Colonic mucosa (tissue), 4 donors: ENCODE results near the gene SYNGR1. TPM values are rescaled to one million over a fixed set of nuclear protein-coding genes. Genes with fewer than 3 reads are reported as not detected.

Experiments
- DNase-seq: peaks from one replicate; pipeline ENCODE4 v3.0.0-alpha.2; 2020
- H3K27ac ChIP-seq: fragments of 200-600 bp; one replicate; pipeline ENCODE4 v1.8.0; 2021
- H3K27me3 ChIP-seq: fragments of 200-600 bp; one replicate; pipeline ENCODE4 v1.8.0; 2021
- H3K36me3 ChIP-seq: fragments of 200-600 bp; one replicate; pipeline ENCODE4 v1.8.0; 2021
- H3K4me1 ChIP-seq: fragments of 200-600 bp; one replicate; pipeline ENCODE4 v1.8.0; 2021; ENCODE audit warnings: mild to moderate bottlenecking
- H3K4me3 ChIP-seq: fragments of 200-600 bp; one replicate; pipeline ENCODE4 v1.8.0; 2021
- H3K9ac ChIP-seq, 2 donors: one replicate each; pipeline ENCODE4 v1.7.0; 2013; ENCODE audit warnings: control low read depth in 2 of 2, low read depth in 2 of 2, low read length in 2 of 2
- H3K9me3 ChIP-seq: fragments of 200-600 bp; one replicate; pipeline ENCODE4 v1.8.0; 2021
- intact Hi-C: fragments of 100-400 bp; cut with DNase I; formaldehyde crosslinking; loops from one replicate; pipeline ENCODE4 v1.14.1; 2022
- total RNA-seq, 2 donors: library from RNA; stranded (reverse); fragmentation: NEBNext Ultra II Directional in 1 of 2; extraction: Animal tissue kit (Norgen Biotek cat#: 25700) in 1 of 2; gene quantifications; one replicate each; pipeline ENCODE4 v1.2.1, GENCODE V29; 2021
- TF ChIP-seq, protein P1 (sequence below): fragments of 200-600 bp; IDR thresholded peaks from one replicate; pipeline ENCODE4 v1.8.0; 2022; ENCODE audit warnings: antibody characterized with exemption, mild to moderate bottlenecking
- donor health status: healthy.
- donor health status: DM: no; HTN: no; CAD: no.
- donor health status: DM: no; HTN: no; CAD: no.

SYNGR1 gene
- total RNA-seq, 2 donors from 2014 or later, result 1.8 to 4.3 TPM

DNA sequence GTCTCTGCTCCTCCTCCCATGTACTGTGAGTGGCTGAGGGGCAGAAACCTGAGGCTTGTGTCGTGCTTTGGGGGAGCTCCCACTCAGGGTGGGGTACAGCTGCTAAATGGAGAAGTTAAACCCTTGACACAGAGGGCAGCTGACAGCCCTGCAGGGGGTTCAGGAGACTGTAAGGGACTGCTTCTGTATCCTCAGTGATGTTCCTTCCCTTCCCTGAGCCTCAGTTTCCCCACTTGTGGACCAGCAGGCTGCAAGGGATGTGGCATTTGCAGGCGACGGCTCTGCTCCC is 15.6 kb downstream of the SYNGR1 start:
- TF ChIP-seq, protein P1, sequence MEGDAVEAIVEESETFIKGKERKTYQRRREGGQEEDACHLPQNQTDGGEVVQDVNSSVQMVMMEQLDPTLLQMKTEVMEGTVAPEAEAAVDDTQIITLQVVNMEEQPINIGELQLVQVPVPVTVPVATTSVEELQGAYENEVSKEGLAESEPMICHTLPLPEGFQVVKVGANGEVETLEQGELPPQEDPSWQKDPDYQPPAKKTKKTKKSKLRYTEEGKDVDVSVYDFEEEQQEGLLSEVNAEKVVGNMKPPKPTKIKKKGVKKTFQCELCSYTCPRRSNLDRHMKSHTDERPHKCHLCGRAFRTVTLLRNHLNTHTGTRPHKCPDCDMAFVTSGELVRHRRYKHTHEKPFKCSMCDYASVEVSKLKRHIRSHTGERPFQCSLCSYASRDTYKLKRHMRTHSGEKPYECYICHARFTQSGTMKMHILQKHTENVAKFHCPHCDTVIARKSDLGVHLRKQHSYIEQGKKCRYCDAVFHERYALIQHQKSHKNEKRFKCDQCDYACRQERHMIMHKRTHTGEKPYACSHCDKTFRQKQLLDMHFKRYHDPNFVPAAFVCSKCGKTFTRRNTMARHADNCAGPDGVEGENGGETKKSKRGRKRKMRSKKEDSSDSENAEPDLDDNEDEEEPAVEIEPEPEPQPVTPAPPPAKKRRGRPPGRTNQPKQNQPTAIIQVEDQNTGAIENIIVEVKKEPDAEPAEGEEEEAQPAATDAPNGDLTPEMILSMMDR, result no peak
- intact Hi-C loops, result no loop called here
- DNase-seq, result no peak
- Histone ChIP-seq H3K27me3 (no peaks in the 10 kb centered on the region), H3K27ac (no peak overlapping the region), H3K4me1 (no peaks in the 10 kb centered on the region), H3K9ac (no peak overlapping the region), H3K9me3 (no peaks in the 10 kb centered on the region), H3K4me3 (no peak overlapping the region), H3K36me3 (no peaks in the 10 kb centered on the region)

DNA sequence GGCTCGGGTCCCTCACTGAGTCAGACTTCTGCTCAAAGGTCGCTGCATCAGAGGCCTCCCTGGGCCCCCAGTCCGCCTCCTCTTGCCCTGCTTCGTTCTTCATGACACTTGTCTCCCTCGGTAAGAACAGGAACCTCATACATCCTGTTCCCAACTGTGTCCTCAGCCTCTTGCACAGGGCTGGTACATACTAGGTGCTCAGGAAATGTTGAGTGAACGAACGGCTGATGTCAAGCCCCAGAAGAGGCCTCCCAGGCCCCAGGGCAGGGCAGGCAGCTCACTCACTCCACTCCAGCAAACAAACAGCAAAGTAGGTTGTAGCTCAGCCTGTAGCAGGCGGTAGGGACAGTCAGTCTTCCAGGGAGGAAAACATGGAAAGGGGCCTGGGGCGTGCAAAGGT is 17.2 kb downstream of the SYNGR1 start:
- Histone ChIP-seq H3K27ac (no peak overlapping the region), H3K4me1 (no peaks in the 10 kb centered on the region), H3K9me3 (no peaks in the 10 kb centered on the region), H3K27me3 (no peaks in the 10 kb centered on the region), H3K36me3 (no peaks in the 10 kb centered on the region), H3K9ac (no peak overlapping the region), H3K4me3 (no peak overlapping the region)
- TF ChIP-seq, protein P1, result no peak
- DNase-seq, result no peak
- intact Hi-C loops, result no loop called here

DNA sequence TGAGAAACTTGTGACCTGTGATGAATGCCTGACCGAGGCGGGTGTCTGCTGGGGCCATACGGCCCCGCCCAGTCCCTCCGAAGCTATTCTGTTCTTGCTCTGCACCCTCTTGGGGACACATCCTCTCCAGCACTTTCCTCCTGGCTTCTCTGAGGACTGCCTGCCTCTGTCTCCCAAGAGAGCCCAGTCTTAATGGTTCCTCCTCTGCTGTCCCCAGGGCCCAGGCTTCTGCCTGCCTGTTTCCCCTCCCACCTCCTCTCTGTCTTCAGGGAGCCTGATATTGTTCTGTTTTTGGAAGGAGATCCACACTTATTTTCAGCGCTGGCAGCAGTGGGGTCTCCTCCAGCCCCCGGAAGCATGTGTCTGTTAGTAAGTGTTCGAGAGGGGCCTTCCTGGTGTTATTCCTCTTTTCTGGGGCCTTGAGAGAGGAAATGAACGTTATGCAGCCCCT is 18.7 kb downstream of the SYNGR1 start:
- Histone ChIP-seq H3K9ac (no peak overlapping the region), H3K4me1 (no peaks in the 10 kb centered on the region), H3K27ac (no peak overlapping the region), H3K36me3 (no peaks in the 10 kb centered on the region), H3K4me3 (no peak overlapping the region), H3K9me3 (no peaks in the 10 kb centered on the region), H3K27me3 (no peaks in the 10 kb centered on the region)
- DNase-seq, result no peak
- TF ChIP-seq, protein P1, result no peak
- intact Hi-C loops, result no loop called here

DNA sequence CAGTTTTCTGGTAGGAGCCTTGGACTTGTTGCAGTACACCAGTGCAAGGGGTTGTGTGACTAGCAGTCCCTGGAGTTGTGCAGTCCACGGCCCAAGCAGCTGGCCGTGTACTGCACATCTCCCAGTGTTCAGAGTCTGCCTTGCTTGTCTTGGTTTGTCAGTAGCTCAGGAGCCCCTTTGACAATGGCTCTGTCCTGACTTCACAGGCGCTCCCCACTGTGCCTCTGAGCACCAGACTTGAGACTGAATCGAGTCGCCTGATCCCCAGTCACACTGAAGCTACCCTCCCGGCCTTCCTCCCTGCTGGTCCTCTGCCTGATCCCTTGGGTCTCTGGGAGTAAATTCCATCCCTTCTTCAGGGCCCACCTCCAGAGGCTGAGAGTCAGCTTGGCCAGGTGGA is 19.4 kb downstream of the SYNGR1 start:
- Histone ChIP-seq H3K36me3 (no peaks in the 10 kb centered on the region), H3K4me1 (no peaks in the 10 kb centered on the region), H3K9me3 (no peaks in the 10 kb centered on the region), H3K27ac (no peak overlapping the region), H3K9ac (no peak overlapping the region), H3K4me3 (no peak overlapping the region), H3K27me3 (no peaks in the 10 kb centered on the region)
- DNase-seq, result no peak
- TF ChIP-seq, protein P1, result no peak
- intact Hi-C loops, result no loop called here

DNA sequence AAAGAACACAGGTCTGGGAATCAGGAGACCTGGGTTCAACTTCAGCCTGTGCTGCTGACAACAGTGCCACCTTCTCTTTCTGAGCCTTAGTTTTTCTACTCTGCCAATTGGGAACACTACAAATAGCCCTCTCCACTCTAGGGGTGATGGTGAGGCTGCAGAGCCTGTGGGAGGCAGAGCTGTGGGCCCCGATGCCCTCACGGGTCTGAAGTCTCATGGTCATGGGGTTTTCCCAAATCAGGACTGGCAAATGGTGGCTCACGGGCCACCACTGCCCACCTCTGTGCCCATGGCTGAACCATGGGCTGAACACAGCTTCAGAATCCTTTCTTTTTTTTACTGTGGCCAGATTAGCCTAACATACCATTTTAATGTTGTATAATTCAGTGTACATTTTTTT is 19.8 kb downstream of the SYNGR1 start:
- no peak for DNase-seq
- no peaks in the 10 kb centered on the region for H3K9me3 ChIP-seq
- no peaks in the 10 kb centered on the region for H3K36me3 ChIP-seq
- no peak overlapping the region for H3K4me3 ChIP-seq
- TF ChIP-seq, protein P1, result no peak
- no peaks in the 10 kb centered on the region for H3K4me1 ChIP-seq
- no peak overlapping the region for H3K27ac ChIP-seq
- no peak overlapping the region for H3K9ac ChIP-seq
- H3K27me3 ChIP-seq, result no peaks in the 10 kb centered on the region
- intact Hi-C loops, result no loop called here

DNA sequence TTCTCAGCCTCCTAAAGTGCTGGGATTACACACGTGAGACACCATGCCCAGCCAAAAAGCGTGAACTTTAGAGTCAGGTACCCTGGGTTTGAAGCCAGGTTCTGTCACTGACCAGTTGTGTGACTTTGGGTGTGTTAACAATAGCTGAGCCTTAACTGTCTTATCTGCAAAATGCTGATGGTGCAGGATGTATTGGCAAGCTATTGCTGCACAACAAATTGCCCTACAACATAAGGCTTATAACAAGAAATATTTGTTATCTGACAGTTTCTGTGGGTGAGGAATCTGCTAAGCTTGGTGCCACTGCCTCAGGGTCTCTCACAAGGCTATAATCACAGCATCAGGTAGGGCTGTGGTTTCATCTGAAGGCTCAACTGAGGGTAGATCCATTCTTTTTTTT is 21.9 kb downstream of the SYNGR1 start:
- no peak for DNase-seq
- H3K4me1 ChIP-seq, result no peaks in the 10 kb centered on the region
- H3K9ac ChIP-seq, result no peak overlapping the region
- no peaks in the 10 kb centered on the region for H3K9me3 ChIP-seq
- H3K27ac ChIP-seq, result no peak overlapping the region
- TF ChIP-seq, protein P1, result no peak
- no peaks in the 10 kb centered on the region for H3K36me3 ChIP-seq
- H3K27me3 ChIP-seq, result no peaks in the 10 kb centered on the region
- intact Hi-C loops, result no loop called here
- no peak overlapping the region for H3K4me3 ChIP-seq
